GM21423 (cell line): ENCODE results near the gene ST8SIA5.

Experiments
- ATAC-seq: cut with Tn5 transposase; IDR thresholded peaks from one replicate; pipeline ENCODE4 v1.9.1; 2021; ENCODE audit warnings: mild to moderate bottlenecking, moderate library complexity; ENCODE audit not compliant: unreplicated experiment

The ST8SIA5 gene

GRCh38 chr18:46748466-46748865 lies 8.4 kb downstream of the ST8SIA5 start:
- ATAC-seq: no peak

DNA sequence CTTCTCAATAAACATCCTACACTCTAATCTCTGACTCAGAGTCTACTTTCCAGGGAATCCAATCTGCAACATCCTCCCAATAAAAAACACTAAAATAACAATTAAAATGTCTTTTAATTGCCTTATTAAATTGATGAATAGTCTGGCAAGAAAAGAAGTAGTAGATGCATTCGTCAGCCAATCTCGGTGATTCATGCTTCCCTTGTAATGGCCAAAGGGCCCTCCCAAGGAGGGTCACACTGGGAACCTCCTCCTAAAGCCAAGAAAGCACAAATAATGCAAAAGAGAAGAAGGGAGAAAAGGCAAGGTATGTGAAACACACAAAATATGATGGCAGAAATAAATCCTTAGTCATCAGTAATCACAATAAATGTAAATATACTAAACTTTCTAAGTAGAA lies 16.8 kb downstream of the ST8SIA5 start:
- no peak for ATAC-seq

DNA sequence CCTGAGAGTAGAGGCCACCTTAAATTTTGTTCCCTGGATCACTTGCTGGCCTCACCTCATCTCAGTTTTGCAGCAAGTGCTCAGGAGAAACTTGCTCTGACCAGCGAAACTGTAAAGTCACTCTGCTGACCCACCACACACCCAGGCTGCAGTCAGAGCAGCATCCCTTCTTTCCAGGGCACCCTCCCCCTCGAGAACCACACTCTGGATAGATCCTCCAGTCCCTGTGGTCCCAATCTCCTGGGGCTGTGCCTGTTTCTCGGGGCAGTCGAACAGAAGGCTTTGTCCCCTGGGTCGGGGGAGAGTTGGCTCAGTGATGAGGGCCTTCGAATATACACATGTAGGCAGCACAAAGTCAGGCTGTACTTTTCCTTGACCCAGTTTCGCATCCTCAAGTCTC lies 18.4 kb downstream of the ST8SIA5 start:
- no peak for ATAC-seq

GRCh38 chr18:46736736-46737135 lies 20.1 kb downstream of the ST8SIA5 start:
- ATAC-seq: no peak

GRCh38 chr18:46736135-46736534 lies 20.7 kb downstream of the ST8SIA5 start:
- no peak for ATAC-seq

GRCh38 chr18:46734981-46735380 lies 21.9 kb downstream of the ST8SIA5 start:
- no peak for ATAC-seq

- ATAC-seq: no peak
Observed at GRCh38 chr18:46733872-46734271, 23.0 kb downstream of the ST8SIA5 start.

- no peak for ATAC-seq
Observed at GRCh38 chr18:46732801-46733200, 24.1 kb downstream of the ST8SIA5 start.

DNA sequence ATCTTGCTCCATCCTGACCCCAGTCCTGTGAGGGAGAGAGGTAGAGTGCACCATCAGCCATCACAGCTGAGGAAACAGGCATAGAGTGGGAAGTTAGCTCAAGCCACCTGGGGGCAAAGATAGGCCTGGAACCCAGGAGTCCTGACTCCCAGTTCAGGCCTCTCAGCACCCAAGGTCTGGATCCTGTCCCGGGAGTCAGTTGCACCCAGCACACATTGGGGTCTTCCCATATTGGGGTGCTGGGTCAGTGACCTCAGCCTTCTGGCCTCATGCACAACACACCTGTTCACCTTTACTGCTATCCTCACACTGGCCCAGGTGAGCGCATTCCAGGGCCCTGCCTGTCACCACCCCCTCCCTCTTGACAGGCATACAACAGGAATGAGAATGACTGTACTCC lies 24.7 kb downstream of the ST8SIA5 start:
- ATAC-seq: no peak

DNA sequence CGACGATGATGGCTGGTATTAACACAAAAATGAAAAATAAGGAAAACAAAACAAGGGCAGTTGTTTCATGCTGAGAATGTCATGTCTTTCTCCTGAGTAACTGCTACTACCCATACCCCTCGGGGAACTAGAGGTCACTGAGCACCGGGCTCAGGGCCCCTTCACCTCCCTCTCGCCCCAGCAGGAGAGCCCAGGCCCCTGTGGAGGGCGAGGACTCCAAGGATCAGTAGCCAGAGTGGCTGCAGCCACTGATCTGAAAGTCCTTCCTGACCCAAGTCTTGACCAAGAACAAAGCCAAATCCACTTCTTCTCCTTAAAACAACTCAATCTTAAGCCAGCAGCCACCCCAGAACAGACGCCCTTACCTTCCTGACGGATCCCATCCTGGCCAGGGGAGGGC lies 25.5 kb downstream of the ST8SIA5 start:
- no peak for ATAC-seq

DNA sequence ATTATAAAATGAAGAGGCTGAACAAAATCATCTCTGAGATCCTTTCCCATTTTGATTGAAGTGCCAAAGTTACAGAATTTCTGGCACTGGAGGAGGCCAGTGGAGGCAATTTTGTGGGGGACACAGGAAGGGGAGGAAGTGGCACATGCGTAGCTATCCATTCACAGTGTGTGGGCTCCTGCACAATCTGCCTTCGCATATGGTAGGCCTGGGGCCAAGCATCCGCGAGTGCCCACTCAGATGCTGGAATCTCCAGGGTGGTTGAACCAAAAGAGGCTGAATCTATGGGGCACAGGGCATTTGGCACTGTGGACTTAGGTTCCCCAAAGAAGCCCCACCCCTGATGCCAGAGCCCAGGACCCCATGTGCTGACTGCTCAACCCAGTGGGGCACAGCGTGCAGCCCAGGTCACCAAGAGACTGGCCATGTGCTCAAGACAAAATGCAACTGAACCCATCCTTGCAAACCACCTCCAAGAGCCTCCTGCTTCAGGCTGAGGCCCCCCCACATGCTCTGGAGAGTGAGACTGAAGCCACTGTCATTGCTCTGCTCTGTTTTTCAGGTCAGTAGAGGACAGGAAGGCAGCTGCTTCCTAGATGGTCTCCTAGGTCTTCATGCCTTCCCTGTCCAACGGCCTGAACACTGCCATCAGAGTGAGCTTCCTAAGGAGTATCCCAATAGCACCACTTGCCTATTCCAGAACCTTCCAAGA lies 28.5 kb downstream of the ST8SIA5 start:
- ATAC-seq: no peak

DNA sequence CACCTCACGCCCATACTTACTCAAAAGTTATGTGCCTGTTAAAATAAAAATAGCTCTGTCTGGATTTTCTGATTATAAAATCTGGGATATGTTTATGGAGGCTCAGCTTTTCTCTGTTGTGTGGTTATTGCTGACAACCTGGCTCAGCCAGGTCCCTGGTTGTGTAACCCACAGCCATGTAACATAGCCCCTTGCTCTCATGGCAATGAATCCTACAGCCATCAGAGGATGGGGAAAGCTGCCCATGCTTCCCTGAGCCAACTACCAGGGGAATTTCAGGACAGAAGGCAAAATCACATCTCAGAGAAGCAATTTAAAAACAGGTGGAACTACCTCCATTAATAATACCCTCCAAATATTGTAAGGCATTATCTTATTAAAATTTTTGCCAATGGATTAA lies 29.7 kb downstream of the ST8SIA5 start:
- no peak for ATAC-seq

DNA sequence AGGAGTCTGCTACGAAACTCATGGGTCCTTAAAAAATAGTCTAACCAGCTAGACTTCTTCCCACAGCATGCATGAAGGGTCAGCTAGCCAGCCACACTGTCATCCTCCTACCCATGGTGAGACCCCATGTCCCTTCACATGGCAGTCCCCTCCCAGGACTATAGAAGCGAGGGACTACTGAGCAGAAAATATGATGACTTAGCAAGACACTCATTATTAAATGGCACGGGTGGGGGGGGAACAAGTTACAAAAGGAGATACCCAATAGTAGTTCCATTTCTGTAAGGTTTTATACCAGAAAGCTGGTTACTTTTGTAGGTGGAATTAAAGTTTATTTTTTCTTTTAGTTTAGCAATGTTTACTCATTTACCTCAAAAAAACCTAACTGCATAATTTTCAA lies 31.5 kb downstream of the ST8SIA5 start:
- ATAC-seq: no peak

DNA sequence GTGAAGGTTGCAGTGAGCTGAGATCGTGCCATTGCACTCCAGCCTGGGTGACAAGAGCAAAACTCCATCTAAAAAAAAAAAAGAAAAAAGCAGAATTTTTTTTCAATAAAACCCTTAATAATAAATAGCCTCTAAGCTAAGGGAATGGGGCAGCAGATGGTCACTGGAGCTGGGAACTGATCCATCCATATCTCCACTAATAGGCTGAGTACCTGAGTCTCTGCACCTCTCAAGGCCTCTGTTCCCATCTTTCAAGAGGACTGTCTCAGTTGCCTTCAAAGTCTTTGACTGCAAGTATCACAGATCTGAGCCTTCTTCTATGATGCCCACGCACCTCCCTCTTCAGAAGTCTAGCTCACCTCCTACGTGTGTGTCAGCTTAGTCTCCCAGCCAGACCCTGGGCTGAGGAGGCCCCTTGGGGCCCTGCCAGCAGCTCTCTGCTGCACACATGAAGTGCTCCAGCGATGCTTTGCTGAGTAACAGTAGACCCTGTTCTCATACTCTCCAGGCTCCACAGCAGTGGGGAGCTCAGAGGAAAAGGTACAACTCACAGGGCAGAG lies 32.9 kb downstream of the ST8SIA5 start:
- no peak for ATAC-seq

DNA sequence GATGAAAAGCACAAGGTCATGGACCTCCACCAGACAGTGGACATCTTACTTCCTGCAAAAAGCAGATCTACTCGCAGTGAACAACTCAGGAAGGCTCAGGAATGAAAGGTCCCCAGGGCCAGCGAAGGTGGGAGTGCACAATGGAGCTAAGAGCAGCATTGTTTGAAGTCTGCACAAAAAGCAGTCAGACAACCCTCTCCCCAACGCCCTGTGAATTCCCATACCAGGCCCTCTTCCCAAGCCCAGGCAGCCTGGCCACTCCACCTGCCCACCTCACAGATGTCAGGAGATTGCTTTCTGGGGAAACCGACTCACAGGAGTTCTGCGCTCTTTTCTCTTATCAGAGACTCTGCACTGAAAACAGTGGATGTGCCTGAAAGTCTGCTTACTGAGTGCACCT lies 34.8 kb downstream of the ST8SIA5 start:
- no peak for ATAC-seq

DNA sequence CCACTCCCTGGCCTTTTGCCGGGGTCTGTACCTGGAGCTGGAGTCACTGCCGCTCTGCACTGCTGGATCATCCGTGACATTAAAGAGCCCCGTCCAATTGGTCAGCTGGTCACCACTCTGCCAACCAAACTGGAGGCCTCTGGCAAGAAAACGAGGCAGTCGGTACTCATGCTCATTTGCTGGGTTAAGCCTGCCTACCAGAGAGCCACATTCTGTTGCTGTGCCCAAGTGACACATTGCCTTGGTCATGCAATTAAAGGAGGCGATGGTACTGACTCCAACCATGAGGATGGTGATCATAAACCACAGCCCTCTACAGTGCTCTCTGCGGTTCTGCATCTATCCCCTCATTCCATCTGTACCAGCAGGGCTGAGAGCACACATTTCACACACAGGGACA lies 35.5 kb downstream of the ST8SIA5 start:
- ATAC-seq: no peak

DNA sequence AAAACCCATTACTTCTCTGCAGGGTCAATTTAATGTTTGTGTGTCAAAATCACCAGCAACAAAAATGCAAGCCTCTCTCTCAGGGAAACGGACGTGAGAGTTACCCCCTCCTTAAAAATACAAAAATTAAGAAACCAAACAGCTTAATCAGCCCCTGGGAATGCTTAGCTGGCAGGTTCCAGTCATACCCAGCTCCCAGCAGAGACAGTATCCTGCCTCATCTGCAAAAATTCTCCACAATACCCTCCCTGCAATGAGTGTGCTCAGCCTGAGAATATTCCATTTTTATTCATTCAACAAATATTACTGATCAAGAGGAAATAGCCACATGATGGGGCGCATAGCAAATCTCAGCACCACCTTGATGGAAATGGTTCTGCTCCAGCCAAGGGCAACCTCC lies 36.3 kb downstream of the ST8SIA5 start:
- ATAC-seq: no peak

- no peak for ATAC-seq
Observed at GRCh38 chr18:46720092-46720491, 36.8 kb downstream of the ST8SIA5 start.

- ATAC-seq: no peak
Observed at GRCh38 chr18:46719388-46719787, 37.5 kb downstream of the ST8SIA5 start.

DNA sequence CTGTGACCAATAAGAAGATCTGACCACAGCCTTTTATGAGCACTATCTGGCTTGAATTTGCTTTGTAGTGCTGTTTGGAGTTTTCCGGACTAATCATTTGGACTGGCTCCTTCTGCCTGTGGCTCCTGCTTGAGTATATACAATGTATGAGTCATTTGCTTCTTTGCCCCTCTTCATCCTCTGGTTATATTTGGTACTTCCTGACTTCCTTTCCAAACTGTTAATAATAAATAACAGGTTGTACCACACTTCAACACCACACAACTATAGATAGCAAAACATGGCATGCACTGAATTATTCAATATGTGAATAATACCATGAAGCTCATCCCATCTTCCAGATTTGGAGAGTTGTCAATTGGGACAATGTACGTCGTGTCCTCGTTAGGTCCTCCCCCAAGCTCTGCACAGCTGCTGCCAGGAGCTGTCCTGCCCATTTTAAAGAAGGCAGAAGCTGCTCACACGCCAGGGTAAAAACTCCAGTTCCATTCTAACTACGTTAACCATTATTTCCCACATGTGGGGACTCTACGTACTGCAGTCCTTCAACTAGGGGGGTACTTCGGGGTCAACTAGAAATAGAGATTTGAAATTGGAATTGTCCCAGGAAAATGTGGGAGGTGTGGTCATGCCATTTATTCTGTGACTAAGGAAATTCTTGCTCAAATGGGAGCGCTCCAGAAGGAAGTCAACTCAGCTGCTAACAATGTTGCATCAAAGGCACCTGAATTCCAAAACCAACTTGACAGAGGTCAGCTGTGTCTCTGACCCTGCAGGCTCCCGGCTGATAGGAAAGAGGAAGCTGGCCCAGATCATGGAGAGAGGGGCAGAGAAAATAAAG lies 38.1 kb downstream of the ST8SIA5 start:
- no peak for ATAC-seq

DNA sequence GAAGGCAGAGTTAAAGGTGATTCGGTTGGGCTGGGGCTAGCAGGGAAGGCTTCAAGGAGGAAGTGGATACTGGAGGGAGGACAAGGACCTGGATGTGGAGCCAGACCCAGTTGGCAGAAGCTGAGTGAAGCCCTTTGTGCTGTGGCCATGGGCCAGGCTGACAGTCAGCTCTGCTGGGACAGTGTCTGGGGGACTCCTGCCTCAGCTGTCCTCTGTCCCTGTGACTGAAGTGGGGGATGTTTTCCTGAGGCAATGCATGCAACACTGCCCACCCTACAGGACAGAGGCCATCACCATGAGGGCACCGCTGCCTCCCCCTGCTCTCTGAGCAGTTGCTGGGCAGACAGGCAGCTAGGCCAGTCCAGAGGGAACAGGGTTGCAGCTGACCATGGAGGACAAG lies 40.0 kb downstream of the ST8SIA5 start:
- no peak for ATAC-seq

DNA sequence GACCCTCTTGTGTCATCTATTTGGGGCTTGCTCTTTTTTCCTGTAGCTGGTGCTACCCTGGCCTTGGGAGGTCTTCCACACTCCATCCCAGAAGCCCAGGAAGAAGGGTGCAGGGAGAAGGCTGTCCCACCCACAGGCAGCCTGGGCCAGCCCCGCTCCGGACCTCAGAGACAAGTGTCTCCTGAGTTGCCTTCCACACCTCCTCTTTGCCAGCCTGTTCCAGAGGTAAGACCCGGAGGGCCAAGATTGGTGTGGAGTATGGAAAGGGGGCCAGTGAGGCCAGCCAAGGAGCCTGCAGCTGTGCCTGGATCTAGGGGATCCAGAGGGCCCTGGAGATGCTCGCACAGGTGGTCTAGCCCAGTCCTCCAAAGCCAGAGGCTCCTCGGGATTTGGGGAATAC lies 40.5 kb downstream of the ST8SIA5 start:
- no peak for ATAC-seq
